PFSK-1 (cell line): ENCODE results near the gene IGFN1.

Experiments
- FOXP2 ChIP-seq: optimal IDR thresholded peaks from 2 replicates; pipeline ENCODE3; 2011; ENCODE audit warnings: borderline replicate concordance, control low read depth, inconsistent platforms; ENCODE audit not compliant: insufficient read depth; ENCODE audit errors: extremely low read length, extremely low read depth
- POLR2AphosphoS5 ChIP-seq: IDR thresholded peaks from 2 replicates; pipeline ENCODE4 v1.6.1; 2012; ENCODE audit warnings: low read depth, mild to moderate bottlenecking, control low read depth, low read length, moderate library complexity
- SIN3A ChIP-seq: IDR thresholded peaks from 2 replicates; pipeline ENCODE4 v1.6.1; 2012; ENCODE audit warnings: mild to moderate bottlenecking, low read length, moderate library complexity, borderline replicate concordance; ENCODE audit not compliant: insufficient read depth
- TAF1 ChIP-seq: IDR thresholded peaks from 2 replicates; pipeline ENCODE4 v1.6.1; 2012; ENCODE audit warnings: low read length, control low read depth, borderline replicate concordance; ENCODE audit not compliant: insufficient read depth
- TF ChIP-seq, protein P1 (sequence below), 2 experiments: IDR thresholded peaks; 2 replicates each; pipeline versions ENCODE4 v1.6.1 to v1.8.0; 2011 to 2012; ENCODE audit warnings: low read depth in 2 of 2, low read length in 2 of 2, control low read depth in 1 of 2, inconsistent platforms in 1 of 2, mild to moderate bottlenecking in 1 of 2, moderate library complexity in 1 of 2; ENCODE audit not compliant: insufficient read depth in 1 of 2

IGFN1 gene

GRCh38 chr1:201245082-201245481 lies 54.5 kb downstream of the IGFN1 start:
- TF ChIP-seq FOXP2 (no peak), POLR2AphosphoS5 (no peak), SIN3A (no peak), TAF1 (no peak)
- TF ChIP-seq, protein P1, sequence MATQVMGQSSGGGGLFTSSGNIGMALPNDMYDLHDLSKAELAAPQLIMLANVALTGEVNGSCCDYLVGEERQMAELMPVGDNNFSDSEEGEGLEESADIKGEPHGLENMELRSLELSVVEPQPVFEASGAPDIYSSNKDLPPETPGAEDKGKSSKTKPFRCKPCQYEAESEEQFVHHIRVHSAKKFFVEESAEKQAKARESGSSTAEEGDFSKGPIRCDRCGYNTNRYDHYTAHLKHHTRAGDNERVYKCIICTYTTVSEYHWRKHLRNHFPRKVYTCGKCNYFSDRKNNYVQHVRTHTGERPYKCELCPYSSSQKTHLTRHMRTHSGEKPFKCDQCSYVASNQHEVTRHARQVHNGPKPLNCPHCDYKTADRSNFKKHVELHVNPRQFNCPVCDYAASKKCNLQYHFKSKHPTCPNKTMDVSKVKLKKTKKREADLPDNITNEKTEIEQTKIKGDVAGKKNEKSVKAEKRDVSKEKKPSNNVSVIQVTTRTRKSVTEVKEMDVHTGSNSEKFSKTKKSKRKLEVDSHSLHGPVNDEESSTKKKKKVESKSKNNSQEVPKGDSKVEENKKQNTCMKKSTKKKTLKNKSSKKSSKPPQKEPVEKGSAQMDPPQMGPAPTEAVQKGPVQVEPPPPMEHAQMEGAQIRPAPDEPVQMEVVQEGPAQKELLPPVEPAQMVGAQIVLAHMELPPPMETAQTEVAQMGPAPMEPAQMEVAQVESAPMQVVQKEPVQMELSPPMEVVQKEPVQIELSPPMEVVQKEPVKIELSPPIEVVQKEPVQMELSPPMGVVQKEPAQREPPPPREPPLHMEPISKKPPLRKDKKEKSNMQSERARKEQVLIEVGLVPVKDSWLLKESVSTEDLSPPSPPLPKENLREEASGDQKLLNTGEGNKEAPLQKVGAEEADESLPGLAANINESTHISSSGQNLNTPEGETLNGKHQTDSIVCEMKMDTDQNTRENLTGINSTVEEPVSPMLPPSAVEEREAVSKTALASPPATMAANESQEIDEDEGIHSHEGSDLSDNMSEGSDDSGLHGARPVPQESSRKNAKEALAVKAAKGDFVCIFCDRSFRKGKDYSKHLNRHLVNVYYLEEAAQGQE (IDR thresholded peaks at IDR 0.05; ENCODE audit: insufficient read depth in 1 of 2, low read depth in 2 of 2, low read length in 2 of 2) = no peak

GRCh38 chr1:201248721-201249559 lies 58.3 kb downstream of the IGFN1 start:
- TF ChIP-seq FOXP2 = no peak

GRCh38 chr1:201250326-201251011 lies 59.8 kb downstream of the IGFN1 start:
- no peak for TF ChIP-seq TAF1
- TF ChIP-seq FOXP2 = no peak
- TF ChIP-seq POLR2AphosphoS5 = no peak
- TF ChIP-seq, protein P1 (IDR thresholded peaks at IDR 0.05; ENCODE audit: insufficient read depth in 1 of 2, low read depth in 2 of 2, low read length in 2 of 2) = no peak
- TF ChIP-seq SIN3A = no peak

DNA sequence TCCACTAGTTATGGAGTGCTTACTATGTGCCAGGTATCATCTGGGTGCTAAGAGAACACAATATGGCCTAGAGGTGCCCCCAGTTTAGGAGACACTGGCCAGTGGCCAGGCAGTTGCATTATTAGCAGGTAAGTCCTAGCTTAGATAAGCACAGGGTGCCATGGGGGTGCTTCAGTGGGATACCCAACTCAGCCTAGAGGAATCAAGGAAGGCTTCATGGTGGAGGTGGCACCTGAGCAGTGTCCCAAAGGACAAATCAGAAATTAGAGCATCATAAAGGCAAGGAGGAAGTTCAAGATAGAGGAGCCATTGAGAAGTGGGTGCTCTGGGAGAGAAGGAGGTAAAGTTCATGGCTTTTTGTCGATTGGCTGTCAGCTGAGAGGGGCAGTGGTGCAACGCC lies 60.8 kb downstream of the IGFN1 start:
- TF ChIP-seq, protein P1 (IDR thresholded peaks at IDR 0.05; ENCODE audit: insufficient read depth in 1 of 2, low read depth in 2 of 2, low read length in 2 of 2) = no peak
- no peak for TF ChIP-seq POLR2AphosphoS5
- no peak for TF ChIP-seq TAF1

GRCh38 chr1:201251851-201252430 lies 61.3 kb downstream of the IGFN1 start:
- no peak for TF ChIP-seq POLR2AphosphoS5
- no peak for TF ChIP-seq TAF1
- TF ChIP-seq, protein P1 (IDR thresholded peaks at IDR 0.05; ENCODE audit: insufficient read depth in 1 of 2, low read depth in 2 of 2, low read length in 2 of 2) = no peak
- TF ChIP-seq SIN3A = no peak
- no peak for TF ChIP-seq FOXP2
